SK-N-SH (cell line): Measurements from ENCODE around the gene EFHD2. TPM values are rescaled to one million over a fixed set of nuclear protein-coding genes. Genes with fewer than 3 reads are reported as not detected.

ENCODE experiments used
- CTCF ChIA-PET: fragments of 300-600, 350-600 bp; formaldehyde crosslinking; extraction: SDS; loops from one replicate; lab custom pipeline; 2021; lab: Yijun Ruan, JAX
- POLR2A ChIA-PET: fragments of 350-600 bp; sonication (Branson Sonifier 250); formaldehyde crosslinking; extraction: SDS; loops from one replicate; lab custom pipeline; 2020; ENCODE audit warnings: antibody characterized with exemption, inconsistent platforms; lab: Yijun Ruan, JAX
- DNase-seq: peaks from one replicate; pipeline ENCODE4 v3.0.0; 2012
- H2AFZ ChIP-seq: fragments of 200-600 bp; sonication (generic); 2 replicates; pipeline ENCODE4 v1.8.1; 2016; ENCODE audit warnings: antibody characterized with exemption, mild to moderate bottlenecking, low read depth
- H3F3A ChIP-seq: fragments of 200-600 bp; sonication (generic); replicated peaks from 2 replicates; pipeline ENCODE3; 2016; ENCODE audit warnings: antibody characterized with exemption, mild to moderate bottlenecking; ENCODE audit not compliant: insufficient read depth
- H3K27ac ChIP-seq, 2 experiments: fragments of 200-500 bp in 1 of 2; fragments of 200-600 bp in 1 of 2; sonication (Bioruptor generic) in 1 of 2; sonication (generic), shearing (Covaris generic) in 1 of 2; 2 replicates each; pipeline versions ENCODE4 v1.5.1 to v1.6.1; 2014 to 2016; ENCODE audit warnings: low read depth in 2 of 2, inconsistent platforms in 1 of 2, low read length in 1 of 2, mild to moderate bottlenecking in 1 of 2, mixed read lengths in 1 of 2
- H3K27me3 ChIP-seq: fragments of 200-600 bp; sonication (generic), shearing (Covaris generic); 2 replicates; pipeline ENCODE4 v1.6.1; 2016; ENCODE audit warnings: mixed run types; ENCODE audit not compliant: insufficient read depth
- H3K36me3 ChIP-seq, 2 experiments: fragments of 200-500 bp in 1 of 2; fragments of 200-600 bp in 1 of 2; sonication (Bioruptor generic) in 1 of 2; sonication (generic) in 1 of 2; replicated peaks in 1 of 2; 2 replicates each; pipeline versions ENCODE3 to v1.5.1; 2014 to 2016; ENCODE audit warnings: low read length in 1 of 2, mild to moderate bottlenecking in 1 of 2; ENCODE audit not compliant: insufficient read depth in 2 of 2, control insufficient read depth in 1 of 2
- H3K4me1 ChIP-seq, 2 experiments: fragments of 200-500 bp in 1 of 2; fragments of 200-600 bp in 1 of 2; sonication (Bioruptor generic) in 1 of 2; sonication (generic), shearing (Covaris generic) in 1 of 2; 2 replicates each; pipeline versions ENCODE4 v1.5.1 to v1.6.1; 2014 to 2016; ENCODE audit warnings: low read depth in 1 of 2, low read length in 1 of 2, mixed run types in 1 of 2; ENCODE audit not compliant: insufficient read depth in 2 of 2, control insufficient read depth in 1 of 2
- H3K4me2 ChIP-seq: fragments of 200-600 bp; sonication (generic), shearing (Covaris generic); 2 replicates; pipeline ENCODE4 v1.6.1; 2017; ENCODE audit warnings: mixed run types
- H3K4me3 ChIP-seq, 2 experiments: fragments of 200-500 bp in 1 of 2; fragments of 200-600 bp in 1 of 2; sonication (Bioruptor generic) in 1 of 2; sonication (generic), shearing (Covaris generic) in 1 of 2; 2 replicates each; pipeline versions ENCODE4 v1.5.1 to v1.8.1; 2014 to 2016; ENCODE audit warnings: low read depth in 2 of 2, inconsistent platforms in 1 of 2, low read length in 1 of 2, mild to moderate bottlenecking in 1 of 2, mixed read lengths in 1 of 2, moderate library complexity in 1 of 2
- H3K79me2 ChIP-seq: fragments of 200-600 bp; sonication (generic); 2 replicates; pipeline ENCODE4 v1.8.1; 2017; ENCODE audit warnings: mild to moderate bottlenecking; ENCODE audit not compliant: insufficient read depth
- H3K9ac ChIP-seq: fragments of 200-600 bp; sonication (generic); 2 replicates; pipeline ENCODE4 v1.6.1; 2017; ENCODE audit warnings: mixed run types
- H3K9me2 ChIP-seq: fragments of 200-600 bp; sonication (generic); 2 replicates; pipeline ENCODE4 v1.6.1; 2017; ENCODE audit warnings: mixed run types
- H3K9me3 ChIP-seq: fragments of 200-600 bp; sonication (generic); 2 replicates; pipeline ENCODE4 v1.6.1; 2017; ENCODE audit warnings: mixed run types, mild to moderate bottlenecking, moderate library complexity
- H4K20me1 ChIP-seq: fragments of 200-600 bp; sonication (generic); 2 replicates; pipeline ENCODE4 v1.6.1; 2017; ENCODE audit warnings: mild to moderate bottlenecking, mixed run types; ENCODE audit not compliant: insufficient read depth
- ELF1 ChIP-seq: IDR thresholded peaks from 2 replicates; pipeline ENCODE4 v1.4.0; 2012
- EP300 ChIP-seq, 2 experiments: IDR thresholded peaks; 2 replicates each; pipeline versions ENCODE4 v1.4.0 to v1.6.1; 2012; ENCODE audit warnings: borderline replicate concordance in 1 of 2, low read depth in 1 of 2, low read length in 1 of 2
- EZH2phosphoT487 ChIP-seq: fragments of 200-600 bp; sonication (generic); IDR thresholded peaks from 2 replicates; pipeline ENCODE4 v1.6.1; 2017; ENCODE audit warnings: low read depth, mixed run types, mild to moderate bottlenecking, antibody characterized with exemption, moderate library complexity, borderline replicate concordance
- FOXJ3 ChIP-seq: sonication (generic); formaldehyde crosslinking; IDR thresholded peaks from 2 replicates; pipeline ENCODE4 v1.5.1; 2020; ENCODE audit warnings: mild to moderate bottlenecking, missing genetic modification reagents
- GATA2 ChIP-seq: sonication (generic); formaldehyde crosslinking; IDR thresholded peaks from 2 replicates; pipeline ENCODE4 v1.5.0; 2020; ENCODE audit warnings: mild to moderate bottlenecking, missing genetic modification reagents
- MEF2A ChIP-seq: IDR thresholded peaks from 2 replicates; pipeline ENCODE4 v1.4.0; 2012; ENCODE audit warnings: low read depth, borderline replicate concordance
- MXI1 ChIP-seq: IDR thresholded peaks from 2 replicates; pipeline ENCODE4 v1.6.1; 2012; ENCODE audit warnings: mild to moderate bottlenecking, low read depth, low read length, improper control_type of control experiment
- POLR2AphosphoS5 ChIP-seq: IDR thresholded peaks from 2 replicates; pipeline ENCODE4 v1.6.1; 2012; ENCODE audit warnings: low read depth, low read length
- RXRA ChIP-seq: IDR thresholded peaks from 2 replicates; pipeline ENCODE4 v1.4.0; 2012; ENCODE audit warnings: low read depth, mild to moderate bottlenecking, borderline replicate concordance
- TAF1 ChIP-seq: IDR thresholded peaks from 2 replicates; pipeline ENCODE4 v1.6.1; 2012; ENCODE audit warnings: low read depth, mild to moderate bottlenecking, low read length, moderate library complexity, borderline replicate concordance
- TCF12 ChIP-seq: IDR thresholded peaks from 2 replicates; pipeline ENCODE4 v1.4.0; 2012
- YY1 ChIP-seq: IDR thresholded peaks from 2 replicates; pipeline ENCODE4 v1.4.0; 2012; ENCODE audit warnings: low read depth, mild to moderate bottlenecking
- WGBS: methylation state at CpG from one replicate; pipeline ENCODE4 v1.1.6; 2017; ENCODE audit warnings: low lambda C conversion rate; 5-methylcytosine and 5-hydroxymethylcytosine counted together
- polyA plus RNA-seq, 3 experiments: library from polyadenylated mRNA; depleted of rRNA; stranded (reverse); fragments of >200 nt; gene quantifications; 2 replicates each; pipeline ENCODE4 v1.2.3, GENCODE V29; 2012
- TF ChIP-seq, protein P1 (sequence below): IDR thresholded peaks from 2 replicates; pipeline ENCODE4; 2012
- TF ChIP-seq, protein P2 (sequence below): IDR thresholded peaks from 2 replicates; pipeline ENCODE4 v1.4.0; 2012; ENCODE audit warnings: low read depth
- TF ChIP-seq, protein P3 (sequence below): fragments of 150-350 bp; IDR thresholded peaks from 2 replicates; pipeline ENCODE4 v1.6.1; 2016; ENCODE audit warnings: mild to moderate bottlenecking, low read depth, low read length

Gene EFHD2
- polyA plus RNA-seq, 1 of the 3 experiments (the other 2 are of a cell fraction): 59.8 TPM

DNA sequence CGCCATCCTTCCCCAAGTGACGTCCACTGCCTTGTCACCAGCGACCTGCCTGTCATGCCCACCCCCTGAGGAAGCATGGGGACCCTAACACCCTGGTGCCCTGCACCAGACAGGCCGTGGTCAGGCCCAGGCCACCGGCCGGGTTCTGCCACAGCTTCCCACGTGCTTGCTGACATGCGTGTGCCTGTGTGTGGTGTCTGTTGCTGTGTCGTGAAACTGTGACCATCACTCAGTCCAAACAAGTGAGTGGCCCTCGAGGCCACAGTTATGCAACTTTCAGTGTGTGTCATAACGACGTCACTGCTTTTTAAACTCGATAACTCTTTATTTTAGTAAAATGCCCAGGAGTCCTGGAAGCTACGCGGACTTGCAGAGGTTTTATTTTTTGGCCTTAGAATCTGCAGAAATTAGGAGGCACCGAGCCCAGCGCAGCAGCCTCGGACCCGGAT is 20.0 kb downstream of the EFHD2 start:
- Histone ChIP-seq H3K4me2 (no peak overlapping the region), H3F3A (peaks cover 3% of the 10 kb centered on the region), H3K9me3 (no peaks in the 10 kb centered on the region), H3K27me3 (no peaks in the 10 kb centered on the region), H3K27ac (no peak overlapping the region), H3K79me2 (peaks cover 4% of the 10 kb centered on the region), H4K20me1 (no peaks in the 10 kb centered on the region), H3K9me2 (no peaks in the 10 kb centered on the region), H3K9ac (no peak overlapping the region)
- POLR2A ChIA-PET: no interaction called here
- WGBS: 74% methylated on average over 14 of the region's 19 CpGs
- TF ChIP-seq EZH2phosphoT487 (no peak), MXI1 (no peak), TAF1 (no peak), POLR2AphosphoS5 (no peak), ELF1 (no peak), GATA2 (CRISPR knock-in tag) (no peak), RXRA (no peak), MEF2A (no peak), EP300 (IDR thresholded peaks at IDR 0.05; ENCODE audit: borderline replicate concordance in 1 of 2, low read depth in 1 of 2, low read length in 1 of 2) (no peak), FOXJ3 (CRISPR knock-in tag) (no peak), YY1 (no peak), TCF12 (no peak)
- TF ChIP-seq, protein P1, sequence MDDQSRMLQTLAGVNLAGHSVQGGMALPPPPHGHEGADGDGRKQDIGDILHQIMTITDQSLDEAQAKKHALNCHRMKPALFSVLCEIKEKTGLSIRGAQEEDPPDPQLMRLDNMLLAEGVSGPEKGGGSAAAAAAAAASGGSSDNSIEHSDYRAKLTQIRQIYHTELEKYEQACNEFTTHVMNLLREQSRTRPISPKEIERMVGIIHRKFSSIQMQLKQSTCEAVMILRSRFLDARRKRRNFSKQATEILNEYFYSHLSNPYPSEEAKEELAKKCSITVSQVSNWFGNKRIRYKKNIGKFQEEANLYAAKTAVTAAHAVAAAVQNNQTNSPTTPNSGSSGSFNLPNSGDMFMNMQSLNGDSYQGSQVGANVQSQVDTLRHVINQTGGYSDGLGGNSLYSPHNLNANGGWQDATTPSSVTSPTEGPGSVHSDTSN: no peak
- TF ChIP-seq, protein P2, sequence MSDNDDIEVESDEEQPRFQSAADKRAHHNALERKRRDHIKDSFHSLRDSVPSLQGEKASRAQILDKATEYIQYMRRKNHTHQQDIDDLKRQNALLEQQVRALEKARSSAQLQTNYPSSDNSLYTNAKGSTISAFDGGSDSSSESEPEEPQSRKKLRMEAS: no peak
- TF ChIP-seq, protein P3, sequence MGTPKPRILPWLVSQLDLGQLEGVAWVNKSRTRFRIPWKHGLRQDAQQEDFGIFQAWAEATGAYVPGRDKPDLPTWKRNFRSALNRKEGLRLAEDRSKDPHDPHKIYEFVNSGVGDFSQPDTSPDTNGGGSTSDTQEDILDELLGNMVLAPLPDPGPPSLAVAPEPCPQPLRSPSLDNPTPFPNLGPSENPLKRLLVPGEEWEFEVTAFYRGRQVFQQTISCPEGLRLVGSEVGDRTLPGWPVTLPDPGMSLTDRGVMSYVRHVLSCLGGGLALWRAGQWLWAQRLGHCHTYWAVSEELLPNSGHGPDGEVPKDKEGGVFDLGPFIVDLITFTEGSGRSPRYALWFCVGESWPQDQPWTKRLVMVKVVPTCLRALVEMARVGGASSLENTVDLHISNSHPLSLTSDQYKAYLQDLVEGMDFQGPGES: no peak
- TF ChIP-seq, all 33 proteins: peak for 0
- no peak overlapping the region for H3K4me3 ChIP-seq
- CTCF ChIA-PET: interaction anchor here (0.8 to 14.9 kb wide), 6 partner anchors 18 to 277 kb away, joined by 3 to 311 read pairs (median 10); partner anchors contain the start of gene EFHD2
- no peaks in the 10 kb centered on the region; a peak in 1 of 4 replicates for H3K4me1 ChIP-seq
- DNase-seq: peak; percentile 23
- no peak overlapping the region for H2AFZ ChIP-seq
- peaks cover 4 to 7% of the 10 kb centered on the region in 2 experiments for H3K36me3 ChIP-seq
